PC-3 (cell line): ENCODE results near the gene MGARP.

Source experiments
- EZH2 ChIP-seq: fragments of 300-600 bp; sonication (generic); IDR thresholded peaks from one replicate; pipeline ENCODE4 v1.6.1; 2017; ENCODE audit warnings: antibody characterized with exemption, mild to moderate bottlenecking, low read length; ENCODE audit not compliant: unreplicated experiment
- EZH2phosphoT487 ChIP-seq: fragments of 300-600 bp; sonication (generic); IDR thresholded peaks from 2 replicates; pipeline ENCODE4 v1.6.1; 2018; ENCODE audit warnings: mild to moderate bottlenecking, antibody characterized with exemption, low read length, borderline replicate concordance
- TF ChIP-seq, protein P1 (sequence below): fragments of 300-600 bp; sonication (generic); conservative IDR thresholded peaks from 2 replicates; pipeline ENCODE4 v1.5.1; 2017; ENCODE audit warnings: antibody characterized with exemption, low read depth, mild to moderate bottlenecking, low read length

DNA sequence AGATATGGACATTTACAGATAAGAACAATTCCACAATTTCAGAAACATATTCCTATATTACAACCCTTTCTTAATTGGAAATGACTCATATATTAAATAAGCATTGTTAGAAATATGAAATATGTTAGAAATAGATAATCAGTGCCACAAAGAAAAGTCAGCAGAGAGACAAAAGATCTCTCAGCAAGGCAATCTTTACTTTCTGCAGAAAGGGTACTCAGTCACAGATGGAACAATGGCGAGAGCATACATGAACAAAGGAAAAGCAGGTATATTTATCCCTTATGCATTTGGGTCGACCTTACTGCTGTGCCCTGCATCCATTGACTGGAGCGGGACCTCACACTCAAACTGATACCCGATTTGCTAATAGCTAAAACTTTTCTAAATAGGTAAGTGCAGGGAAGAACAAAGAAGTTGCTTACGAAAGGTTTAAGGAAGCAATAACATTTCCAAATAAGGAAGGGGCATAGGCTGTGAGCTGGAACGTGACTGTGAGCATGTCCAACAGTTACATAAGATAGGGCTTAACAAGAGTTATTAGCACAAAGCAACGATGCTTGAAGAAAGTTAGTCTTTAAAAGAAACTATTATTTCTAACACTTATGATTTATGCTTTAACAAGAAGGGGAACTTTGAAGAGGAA lies 40.8 kb downstream of the MGARP start:
- TF ChIP-seq, protein P1, sequence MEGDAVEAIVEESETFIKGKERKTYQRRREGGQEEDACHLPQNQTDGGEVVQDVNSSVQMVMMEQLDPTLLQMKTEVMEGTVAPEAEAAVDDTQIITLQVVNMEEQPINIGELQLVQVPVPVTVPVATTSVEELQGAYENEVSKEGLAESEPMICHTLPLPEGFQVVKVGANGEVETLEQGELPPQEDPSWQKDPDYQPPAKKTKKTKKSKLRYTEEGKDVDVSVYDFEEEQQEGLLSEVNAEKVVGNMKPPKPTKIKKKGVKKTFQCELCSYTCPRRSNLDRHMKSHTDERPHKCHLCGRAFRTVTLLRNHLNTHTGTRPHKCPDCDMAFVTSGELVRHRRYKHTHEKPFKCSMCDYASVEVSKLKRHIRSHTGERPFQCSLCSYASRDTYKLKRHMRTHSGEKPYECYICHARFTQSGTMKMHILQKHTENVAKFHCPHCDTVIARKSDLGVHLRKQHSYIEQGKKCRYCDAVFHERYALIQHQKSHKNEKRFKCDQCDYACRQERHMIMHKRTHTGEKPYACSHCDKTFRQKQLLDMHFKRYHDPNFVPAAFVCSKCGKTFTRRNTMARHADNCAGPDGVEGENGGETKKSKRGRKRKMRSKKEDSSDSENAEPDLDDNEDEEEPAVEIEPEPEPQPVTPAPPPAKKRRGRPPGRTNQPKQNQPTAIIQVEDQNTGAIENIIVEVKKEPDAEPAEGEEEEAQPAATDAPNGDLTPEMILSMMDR = no peak
- TF ChIP-seq EZH2 (no peak), EZH2phosphoT487 (no peak)
